HG02852 (cell line): ENCODE results near the gene ATXN3L.

ENCODE experiments used
- ATAC-seq: cut with Tn5 transposase; IDR thresholded peaks from one replicate; pipeline ENCODE4 v1.9.1; 2021; ENCODE audit warnings: mild to moderate bottlenecking, moderate library complexity; ENCODE audit not compliant: unreplicated experiment

ATXN3L gene

DNA sequence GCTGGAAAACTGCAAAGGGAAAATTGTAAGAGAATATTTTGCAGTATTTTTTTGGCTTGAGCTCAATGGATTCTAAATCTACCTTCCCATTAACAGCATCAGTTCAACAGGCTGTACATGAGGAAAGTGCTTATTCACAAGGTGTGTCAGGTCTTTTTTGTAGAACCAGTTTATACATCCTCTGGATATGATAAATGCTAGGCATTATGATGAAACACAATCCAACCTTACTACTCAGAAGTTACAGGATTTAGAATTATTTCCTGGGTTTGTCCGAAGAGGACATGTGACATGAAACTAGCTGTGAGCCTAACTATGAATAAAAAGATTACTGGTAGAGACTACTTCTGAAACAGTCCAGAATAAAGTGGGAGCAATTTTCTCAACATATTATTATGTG, 49.5 kb downstream of the ATXN3L start:
- ATAC-seq, result no peak

DNA sequence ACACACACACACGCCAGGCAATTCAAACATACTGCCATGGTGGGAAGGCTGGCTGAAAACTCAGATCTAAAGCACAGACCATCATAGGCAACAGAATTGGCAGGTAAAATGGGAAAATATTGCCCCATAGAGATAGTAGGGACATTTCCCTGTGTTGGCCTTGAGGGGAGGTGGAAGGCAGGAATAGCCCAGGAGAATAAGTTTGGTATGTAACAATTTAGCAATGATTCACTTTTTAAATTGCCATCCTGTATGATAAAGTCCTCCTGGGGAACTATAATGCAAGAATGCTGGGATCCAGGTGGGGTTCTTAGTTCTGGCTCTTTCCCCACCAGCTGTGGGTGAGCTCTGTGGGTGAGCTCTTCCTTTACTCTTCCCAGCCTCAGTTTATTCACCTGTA, 51.0 kb downstream of the ATXN3L start:
- ATAC-seq, result no peak
